Panc1 (cell line): ENCODE measurements around the gene NRAS. TPM values are rescaled to one million over a fixed set of nuclear protein-coding genes. Genes with fewer than 3 reads are reported as not detected.

Source experiments
- ATAC-seq: fragments of 200-7000 bp; cut with Tn5 transposase; 2 replicates; pipeline ENCODE4 v1.9.1; 2020; ENCODE audit warnings: mild to moderate bottlenecking, moderate library complexity
- BruUV-seq: library from RNA; stranded (reverse); fragments of 400-500 nt; replicated peaks from 2 replicates; lab custom pipeline; 2021; lab: Mats Ljungman, UMichigan
- CTCF ChIA-PET: fragments of 300-600 bp; sonication (Branson Sonifier 250); formaldehyde crosslinking; loops from one replicate; lab custom pipeline; 2022; ENCODE audit warnings: antibody characterized with exemption; lab: Charles Lee
- POLR2A ChIA-PET: fragments of 300-600 bp; sonication (Branson Sonifier 250); formaldehyde crosslinking; loops from one replicate; lab custom pipeline; 2022; ENCODE audit warnings: antibody characterized with exemption; lab: Charles Lee
- DNase-seq: peaks from one replicate; pipeline ENCODE4 v3.0.0-alpha.2; 2010; ENCODE audit warnings: low read depth, low spot score
- H3K27ac ChIP-seq: 2 replicates; pipeline ENCODE4 v1.5.1; 2011; ENCODE audit warnings: mild to moderate bottlenecking, low read length, inconsistent platforms
- H3K27me3 ChIP-seq: fragments of 200-500 bp; sonication (Bioruptor generic); 2 replicates; pipeline ENCODE4 v1.6.0; 2014; ENCODE audit warnings: low read length, inconsistent platforms; ENCODE audit not compliant: control insufficient read depth, insufficient read depth
- H3K36me3 ChIP-seq: fragments of 200-500 bp; sonication (Bioruptor generic); 2 replicates; pipeline ENCODE4 v1.5.1; 2014; ENCODE audit warnings: inconsistent platforms, mild to moderate bottlenecking, low read length, moderate library complexity; ENCODE audit not compliant: control insufficient read depth, insufficient read depth
- H3K4me1 ChIP-seq: 2 replicates; pipeline ENCODE4 v1.5.1; 2011; ENCODE audit warnings: inconsistent platforms, mild to moderate bottlenecking, low read length, moderate library complexity; ENCODE audit not compliant: control insufficient read depth, insufficient read depth
- H3K4me3 ChIP-seq, 2 experiments: 2 replicates each; pipeline ENCODE4 v1.5.1; 2011 to 2012; ENCODE audit warnings: low read depth in 2 of 2, low read length in 2 of 2, mild to moderate bottlenecking in 2 of 2, inconsistent platforms in 1 of 2, moderate library complexity in 1 of 2
- H3K9me3 ChIP-seq: fragments of 200-500 bp; sonication (Bioruptor generic); 2 replicates; pipeline ENCODE4 v1.5.1; 2014; ENCODE audit warnings: low read depth, mild to moderate bottlenecking, inconsistent platforms, low read length, moderate library complexity; ENCODE audit not compliant: control insufficient read depth, insufficient read depth
- POLR2AphosphoS5 ChIP-seq: IDR thresholded peaks from 2 replicates; pipeline ENCODE4 v1.6.1; 2012; ENCODE audit warnings: mild to moderate bottlenecking, low read depth, low read length, moderate library complexity
- REST ChIP-seq, 2 experiments: IDR thresholded peaks; 2 replicates each; pipeline ENCODE4 v1.6.1; 2011 to 2012; ENCODE audit warnings: low read depth in 2 of 2, control low read depth in 1 of 2, low read length in 1 of 2, mild to moderate bottlenecking in 1 of 2, moderate library complexity in 1 of 2; ENCODE audit not compliant: insufficient read depth in 1 of 2
- SIN3A ChIP-seq: IDR thresholded peaks from 2 replicates; pipeline ENCODE4 v1.6.1; 2012; ENCODE audit warnings: low read depth, mild to moderate bottlenecking, low read length, moderate library complexity, borderline replicate concordance; ENCODE audit not compliant: insufficient read depth
- TCF7L2 ChIP-seq: IDR thresholded peaks from 2 replicates; pipeline ENCODE4 v1.6.1; 2011; ENCODE audit warnings: mild to moderate bottlenecking, low read depth, low read length, inconsistent platforms
- in situ Hi-C: cut with HindIII; loops from 2 replicates; pipeline ENCODE4 v1.10.0; 2016; ENCODE audit warnings: low sequenced_read_pairs, low pct_unique_long_range_greater_than_20kb
- intact Hi-C: fragments of 100-400 bp; cut with micrococcal nuclease; formaldehyde crosslinking; loops from one replicate; pipeline ENCODE4 v1.10.0; 2022; ENCODE audit not compliant: unreplicated experiment
- total RNA-seq: library from RNA; stranded (reverse); gene quantifications from one replicate; pipeline ENCODE4 v1.2.1, GENCODE V29; 2021; ENCODE audit not compliant: unreplicated experiment
- TF ChIP-seq, protein P1 (sequence below): fragments of 450-650 bp; IDR thresholded peaks from 2 replicates; pipeline ENCODE4 v1.5.1; 2017; ENCODE audit warnings: mild to moderate bottlenecking

The NRAS gene
- total RNA-seq, 1 experiment from 2014 or later = 50.2 TPM

GRCh38 chr1:114741963-114742746, 25.6 kb upstream of the NRAS start:
- Histone ChIP-seq H3K36me3 (peaks cover 29% of the 10 kb centered on the region), H3K4me3 (no peak overlapping the region), H3K4me1 (no peaks in the 10 kb centered on the region), H3K9me3 (no peaks in the 10 kb centered on the region), H3K27me3 (no peaks in the 10 kb centered on the region), H3K27ac (no peak overlapping the region)
- BruUV-seq = no TSS peak
- intact Hi-C loops = no loop called here
- DNase-seq (no peak), ATAC-seq (no peak)
- POLR2A ChIA-PET = no interaction called here
- TF ChIP-seq REST (IDR thresholded peaks at IDR 0.05; ENCODE audit: insufficient read depth in 1 of 2, low read depth in 2 of 2, low read length in 1 of 2) (no peak), TCF7L2 (no peak), POLR2AphosphoS5 (no peak), SIN3A (no peak)
- TF ChIP-seq, protein P1, sequence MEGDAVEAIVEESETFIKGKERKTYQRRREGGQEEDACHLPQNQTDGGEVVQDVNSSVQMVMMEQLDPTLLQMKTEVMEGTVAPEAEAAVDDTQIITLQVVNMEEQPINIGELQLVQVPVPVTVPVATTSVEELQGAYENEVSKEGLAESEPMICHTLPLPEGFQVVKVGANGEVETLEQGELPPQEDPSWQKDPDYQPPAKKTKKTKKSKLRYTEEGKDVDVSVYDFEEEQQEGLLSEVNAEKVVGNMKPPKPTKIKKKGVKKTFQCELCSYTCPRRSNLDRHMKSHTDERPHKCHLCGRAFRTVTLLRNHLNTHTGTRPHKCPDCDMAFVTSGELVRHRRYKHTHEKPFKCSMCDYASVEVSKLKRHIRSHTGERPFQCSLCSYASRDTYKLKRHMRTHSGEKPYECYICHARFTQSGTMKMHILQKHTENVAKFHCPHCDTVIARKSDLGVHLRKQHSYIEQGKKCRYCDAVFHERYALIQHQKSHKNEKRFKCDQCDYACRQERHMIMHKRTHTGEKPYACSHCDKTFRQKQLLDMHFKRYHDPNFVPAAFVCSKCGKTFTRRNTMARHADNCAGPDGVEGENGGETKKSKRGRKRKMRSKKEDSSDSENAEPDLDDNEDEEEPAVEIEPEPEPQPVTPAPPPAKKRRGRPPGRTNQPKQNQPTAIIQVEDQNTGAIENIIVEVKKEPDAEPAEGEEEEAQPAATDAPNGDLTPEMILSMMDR = no peak
- in situ Hi-C loops = no loop called here
- CTCF ChIA-PET = no interaction called here

- H3K9me3 ChIP-seq = no peaks in the 10 kb centered on the region
- peaks cover 38% of the 10 kb centered on the region for H3K36me3 ChIP-seq
- no peaks in the 10 kb centered on the region for H3K4me1 ChIP-seq
- in situ Hi-C loops (no loop called here), intact Hi-C loops (no loop called here)
- ChIA-PET POLR2A (no interaction called here), CTCF (no interaction called here)
- TF ChIP-seq TCF7L2 = no peak
- no peak for TF ChIP-seq POLR2AphosphoS5
- TF ChIP-seq REST (IDR thresholded peaks at IDR 0.05; ENCODE audit: insufficient read depth in 1 of 2, low read depth in 2 of 2, low read length in 1 of 2) = no peak
- TF ChIP-seq, protein P1 = no peak
- TF ChIP-seq SIN3A = no peak
- no peak overlapping the region for H3K27ac ChIP-seq
- ATAC-seq (no peak), DNase-seq (no peak)
- H3K27me3 ChIP-seq = no peaks in the 10 kb centered on the region
- no TSS peak for BruUV-seq
- no peak overlapping the region for H3K4me3 ChIP-seq
These were observed 23.8 kb upstream of the NRAS start for GRCh38 chr1:114740331-114740730.
